Tibial nerve (tissue), 4 donors: ENCODE results near the gene PARN.
"Not testable (repeated sequence)": the region's sequence is repeated elsewhere in the genome, so short reads cannot be mapped to it uniquely, and the experiment has no call there.

ENCODE experiments used
- EP300 ChIP-seq, 2 donors: sonication (generic); formaldehyde crosslinking; IDR thresholded peaks; one replicate each; pipeline ENCODE4 v1.6.1; 2017; ENCODE audit warnings: antibody characterized with exemption in 2 of 2, mild to moderate bottlenecking in 1 of 2
- POLR2A ChIP-seq, 2 donors: fragments of 450-650 bp; IDR thresholded peaks; one replicate each; pipeline ENCODE4 v1.6.1; 2017; ENCODE audit warnings: antibody characterized with exemption in 2 of 2, mild to moderate bottlenecking in 2 of 2, moderate library complexity in 2 of 2
- TF ChIP-seq, protein P1 (sequence below), 5 experiments: fragments of 200-600 bp in 3 of 5; fragments of 450-650 bp in 2 of 5; sonication (generic) in 3 of 5; IDR thresholded peaks; one replicate each; pipeline ENCODE4 v1.5.1; 2016 to 2019; ENCODE audit warnings: antibody characterized with exemption in 5 of 5, mild to moderate bottlenecking in 3 of 5, moderate library complexity in 2 of 5

GRCh38 chr16:14636179-14636950 is 6.3 kb upstream of the PARN start:
- TF ChIP-seq, protein P1, sequence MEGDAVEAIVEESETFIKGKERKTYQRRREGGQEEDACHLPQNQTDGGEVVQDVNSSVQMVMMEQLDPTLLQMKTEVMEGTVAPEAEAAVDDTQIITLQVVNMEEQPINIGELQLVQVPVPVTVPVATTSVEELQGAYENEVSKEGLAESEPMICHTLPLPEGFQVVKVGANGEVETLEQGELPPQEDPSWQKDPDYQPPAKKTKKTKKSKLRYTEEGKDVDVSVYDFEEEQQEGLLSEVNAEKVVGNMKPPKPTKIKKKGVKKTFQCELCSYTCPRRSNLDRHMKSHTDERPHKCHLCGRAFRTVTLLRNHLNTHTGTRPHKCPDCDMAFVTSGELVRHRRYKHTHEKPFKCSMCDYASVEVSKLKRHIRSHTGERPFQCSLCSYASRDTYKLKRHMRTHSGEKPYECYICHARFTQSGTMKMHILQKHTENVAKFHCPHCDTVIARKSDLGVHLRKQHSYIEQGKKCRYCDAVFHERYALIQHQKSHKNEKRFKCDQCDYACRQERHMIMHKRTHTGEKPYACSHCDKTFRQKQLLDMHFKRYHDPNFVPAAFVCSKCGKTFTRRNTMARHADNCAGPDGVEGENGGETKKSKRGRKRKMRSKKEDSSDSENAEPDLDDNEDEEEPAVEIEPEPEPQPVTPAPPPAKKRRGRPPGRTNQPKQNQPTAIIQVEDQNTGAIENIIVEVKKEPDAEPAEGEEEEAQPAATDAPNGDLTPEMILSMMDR (IDR thresholded peaks at IDR 0.05) = not testable (repeated sequence)
- TF ChIP-seq EP300, POLR2A (IDR thresholded peaks at IDR 0.05): not testable (repeated sequence)
